Fibroblast of villous mesenchyme (primary cell): ENCODE data around the gene C1orf198. TPM values are rescaled to one million over a fixed set of nuclear protein-coding genes. Genes with fewer than 3 reads are reported as not detected.

Source experiments
- DNase-seq: peaks from one replicate; pipeline ENCODE4 v3.0.0-alpha.2; 2010; ENCODE audit warnings: low read depth
- H3K4me3 ChIP-seq: 2 replicates; pipeline ENCODE4 v1.5.1; 2011; ENCODE audit warnings: low read depth, mild to moderate bottlenecking, low read length
- CTCF ChIP-seq: IDR thresholded peaks from 2 replicates; pipeline ENCODE4 v1.5.1; 2012; ENCODE audit warnings: low read depth, mild to moderate bottlenecking, low read length; ENCODE audit not compliant: insufficient read depth
- total RNA-seq: library from RNA; depleted of rRNA; stranded (reverse); fragments of >200 nt; gene quantifications from 2 replicates; pipeline ENCODE4 v1.2.3, GENCODE V29; 2012

C1orf198 gene
- total RNA-seq, 1 donor = 399 TPM

DNA sequence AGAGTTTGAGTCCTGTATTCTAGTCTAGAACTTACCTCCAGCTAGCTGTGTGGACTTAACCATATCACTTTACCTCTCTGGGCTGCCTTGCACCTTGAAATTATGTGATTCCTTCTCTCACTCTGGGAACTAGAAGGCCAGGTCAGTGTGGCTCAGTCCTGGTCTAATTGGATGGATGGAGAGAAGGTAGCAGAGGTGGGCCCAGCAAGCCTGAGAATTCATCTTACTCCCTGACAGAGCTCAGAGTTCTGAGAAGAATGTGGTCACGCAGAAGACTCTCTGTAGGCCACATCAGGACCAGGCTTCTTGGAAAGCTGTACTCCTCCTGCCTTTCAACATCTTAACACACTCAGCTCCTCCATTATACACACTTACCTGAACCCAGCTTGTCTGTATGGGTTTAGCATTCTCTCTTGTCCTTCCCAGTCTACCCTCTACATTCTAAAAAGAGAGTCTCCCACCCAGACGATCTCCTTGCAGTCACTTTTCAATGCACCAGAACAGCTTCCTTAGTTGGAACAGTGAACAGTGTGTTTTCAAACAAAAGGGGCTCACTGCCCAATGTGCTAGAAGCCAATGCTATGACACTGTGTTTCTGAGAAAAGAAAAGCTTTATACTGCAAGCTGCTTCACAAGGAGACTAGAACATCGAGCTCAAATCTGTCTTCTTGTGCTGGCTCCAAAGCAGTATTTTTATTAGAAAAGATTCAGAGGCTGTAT, 60.6 kb downstream of the C1orf198 start:
- H3K4me3 ChIP-seq = no peak overlapping the region
- TF ChIP-seq CTCF = no peak
- no peak for DNase-seq

DNA sequence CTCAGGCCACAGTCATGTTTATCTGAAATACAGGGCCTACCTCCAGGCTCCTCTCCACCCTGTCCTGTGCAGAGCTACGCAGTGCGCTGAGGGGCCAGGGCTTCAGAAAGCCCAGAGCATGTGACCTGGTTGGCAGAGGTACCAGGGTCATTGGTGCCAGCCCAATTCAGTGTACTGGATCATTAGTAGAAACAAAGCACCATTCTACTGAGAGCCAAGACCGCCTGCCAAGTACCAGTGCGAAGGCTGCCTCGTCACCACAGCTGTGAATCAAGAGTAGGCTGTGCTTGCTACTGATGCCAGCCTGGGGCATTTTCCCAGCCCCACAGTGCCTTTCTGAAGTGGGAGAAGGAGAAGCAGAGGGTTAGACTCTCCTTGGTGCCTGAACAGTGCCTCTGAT, 61.3 kb downstream of the C1orf198 start:
- H3K4me3 ChIP-seq = no peak overlapping the region
- no peak for TF ChIP-seq CTCF
- no peak for DNase-seq

- no peak for TF ChIP-seq CTCF
- no peak for DNase-seq
- H3K4me3 ChIP-seq = no peak overlapping the region
Measured at GRCh38 chr1:230806552-230806951, 61.8 kb downstream of the C1orf198 start.

- no peak for DNase-seq
- no peak overlapping the region for H3K4me3 ChIP-seq
- TF ChIP-seq CTCF = no peak
Measured at GRCh38 chr1:230804396-230804795, 63.9 kb downstream of the C1orf198 start.

- no peak for DNase-seq
- TF ChIP-seq CTCF = no peak
- H3K4me3 ChIP-seq = no peak overlapping the region
Measured at GRCh38 chr1:230800891-230801840, 67.2 kb downstream of the C1orf198 start.

DNA sequence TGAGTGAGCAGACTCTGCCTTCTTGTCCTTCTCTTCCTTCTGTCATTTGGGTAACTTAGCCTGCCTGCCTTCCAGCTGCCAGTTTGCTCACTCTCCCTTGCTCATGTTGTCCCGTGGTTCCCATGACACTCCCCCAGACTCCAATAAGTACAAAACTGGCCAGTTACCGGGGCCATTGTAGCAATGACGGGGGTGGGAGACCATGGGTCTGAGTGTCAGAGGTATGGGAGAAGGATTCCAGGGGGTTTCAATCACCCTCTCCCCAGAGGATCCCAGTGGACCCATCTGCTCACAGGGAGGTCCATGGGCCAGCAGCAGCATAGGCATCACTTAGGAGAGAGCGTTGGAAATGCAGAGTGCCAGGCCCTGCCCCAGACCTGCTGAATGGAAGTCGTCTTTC, 69.8 kb downstream of the C1orf198 start:
- TF ChIP-seq CTCF = no peak
- no peak for DNase-seq
- H3K4me3 ChIP-seq = no peak overlapping the region
